MCF 10A (cell line): ENCODE measurements around the gene RETSAT. TPM values are rescaled to one million over a fixed set of nuclear protein-coding genes. Genes with fewer than 3 reads are reported as not detected.

Experiments used
- BruUV-seq: library from RNA; stranded (reverse); fragments of 400-500 nt; replicated peaks from 2 replicates; lab custom pipeline; 2021; lab: Mats Ljungman, UMichigan
- CTCF ChIA-PET: fragments of 300-600 bp; sonication (Branson Sonifier 250); formaldehyde crosslinking; extraction: SDS; loops from one replicate; lab custom pipeline; 2021; ENCODE audit warnings: antibody characterized with exemption, inconsistent platforms; lab: Yijun Ruan, JAX
- POLR2A ChIA-PET: fragments of 300-600, 350-650 bp; sonication (Branson Sonifier 250); formaldehyde crosslinking; extraction: SDS; loops from one replicate; lab custom pipeline; 2020; ENCODE audit warnings: antibody characterized with exemption, inconsistent platforms; lab: Yijun Ruan, JAX
- DNase-seq: peaks from one replicate; pipeline ENCODE4 v3.0.0-alpha.2; 2018; ENCODE audit not compliant: unreplicated experiment
- H3K27ac Mint-ChIP-seq: one replicate; pipeline ENCODE4 v1.8.0; 2022; ENCODE audit warnings: mild to moderate bottlenecking, low read depth, mixed read lengths; ENCODE audit not compliant: unreplicated experiment
- H3K27me3 Mint-ChIP-seq: one replicate; pipeline ENCODE4 v1.8.0; 2022; ENCODE audit warnings: mixed read lengths; ENCODE audit not compliant: insufficient read depth, unreplicated experiment
- H3K36me3 Mint-ChIP-seq: one replicate; pipeline ENCODE4 v1.8.0; 2022; ENCODE audit warnings: mild to moderate bottlenecking, moderate library complexity, mixed read lengths; ENCODE audit not compliant: insufficient read depth, unreplicated experiment
- H3K4me1 Mint-ChIP-seq: one replicate; pipeline ENCODE4 v1.8.0; 2022; ENCODE audit warnings: mixed read lengths; ENCODE audit not compliant: insufficient read depth, unreplicated experiment
- H3K4me3 Mint-ChIP-seq: one replicate; pipeline ENCODE4 v1.8.0; 2022; ENCODE audit warnings: mild to moderate bottlenecking, moderate library complexity, mixed read lengths; ENCODE audit not compliant: unreplicated experiment
- H3K9me3 Mint-ChIP-seq: one replicate; pipeline ENCODE4 v1.8.0; 2022; ENCODE audit warnings: mixed read lengths; ENCODE audit not compliant: unreplicated experiment
- intact Hi-C: fragments of 100-400 bp; cut with micrococcal nuclease; formaldehyde crosslinking; loops from 2 replicates; pipeline ENCODE4 v1.14.1; 2022
- total RNA-seq: library from RNA; stranded (reverse); gene quantifications from 2 replicates; pipeline ENCODE4 v1.2.3, GENCODE V29; 2022
- TF ChIP-seq, protein P1 (sequence below): fragments of 200-600 bp; IDR thresholded peaks from one replicate; pipeline ENCODE4 v1.8.0; 2022; ENCODE audit warnings: antibody characterized with exemption, mild to moderate bottlenecking; ENCODE audit not compliant: unreplicated experiment

RETSAT gene
- total RNA-seq, 1 experiment from 2014 or later, result 60.4 TPM

DNA sequence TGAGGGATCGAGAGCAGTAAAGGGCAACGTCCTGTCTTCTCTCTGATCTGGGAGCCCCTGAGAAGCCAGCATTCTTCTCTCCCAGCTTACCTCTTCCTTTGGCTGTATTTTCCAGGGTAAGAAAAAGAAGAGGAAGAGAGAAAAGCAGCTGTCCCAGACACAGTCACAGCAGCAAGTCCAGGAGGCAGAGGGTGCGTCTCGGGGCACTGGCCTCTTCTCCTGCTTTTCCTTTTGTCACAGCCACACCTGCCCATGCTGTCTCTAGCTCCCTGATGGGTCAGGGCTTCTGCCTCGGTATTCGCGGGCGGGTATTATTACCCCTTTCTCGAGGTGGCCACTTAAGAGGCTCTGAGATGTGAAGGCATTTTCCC, 46.8 kb downstream of the RETSAT start:
- no peak for DNase-seq
- CTCF ChIA-PET, result interaction anchor here (1.0 to 5.0 kb wide), 2 partner anchors 9 to 242 kb away, joined by 3 to 31 read pairs; no protein-coding TSS in a partner anchor
- no TSS peak for BruUV-seq
- Mint-ChIP-seq H3K27me3 (no peaks in the 10 kb centered on the region), H3K9me3 (no peaks in the 10 kb centered on the region), H3K27ac (no peak overlapping the region), H3K4me1 (no peaks in the 10 kb centered on the region), H3K36me3 (peaks cover 4% of the 10 kb centered on the region), H3K4me3 (no peak overlapping the region)
- intact Hi-C loops, result no loop called here
- TF ChIP-seq, protein P1, sequence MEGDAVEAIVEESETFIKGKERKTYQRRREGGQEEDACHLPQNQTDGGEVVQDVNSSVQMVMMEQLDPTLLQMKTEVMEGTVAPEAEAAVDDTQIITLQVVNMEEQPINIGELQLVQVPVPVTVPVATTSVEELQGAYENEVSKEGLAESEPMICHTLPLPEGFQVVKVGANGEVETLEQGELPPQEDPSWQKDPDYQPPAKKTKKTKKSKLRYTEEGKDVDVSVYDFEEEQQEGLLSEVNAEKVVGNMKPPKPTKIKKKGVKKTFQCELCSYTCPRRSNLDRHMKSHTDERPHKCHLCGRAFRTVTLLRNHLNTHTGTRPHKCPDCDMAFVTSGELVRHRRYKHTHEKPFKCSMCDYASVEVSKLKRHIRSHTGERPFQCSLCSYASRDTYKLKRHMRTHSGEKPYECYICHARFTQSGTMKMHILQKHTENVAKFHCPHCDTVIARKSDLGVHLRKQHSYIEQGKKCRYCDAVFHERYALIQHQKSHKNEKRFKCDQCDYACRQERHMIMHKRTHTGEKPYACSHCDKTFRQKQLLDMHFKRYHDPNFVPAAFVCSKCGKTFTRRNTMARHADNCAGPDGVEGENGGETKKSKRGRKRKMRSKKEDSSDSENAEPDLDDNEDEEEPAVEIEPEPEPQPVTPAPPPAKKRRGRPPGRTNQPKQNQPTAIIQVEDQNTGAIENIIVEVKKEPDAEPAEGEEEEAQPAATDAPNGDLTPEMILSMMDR, result no peak
- POLR2A ChIA-PET, result no interaction called here

DNA sequence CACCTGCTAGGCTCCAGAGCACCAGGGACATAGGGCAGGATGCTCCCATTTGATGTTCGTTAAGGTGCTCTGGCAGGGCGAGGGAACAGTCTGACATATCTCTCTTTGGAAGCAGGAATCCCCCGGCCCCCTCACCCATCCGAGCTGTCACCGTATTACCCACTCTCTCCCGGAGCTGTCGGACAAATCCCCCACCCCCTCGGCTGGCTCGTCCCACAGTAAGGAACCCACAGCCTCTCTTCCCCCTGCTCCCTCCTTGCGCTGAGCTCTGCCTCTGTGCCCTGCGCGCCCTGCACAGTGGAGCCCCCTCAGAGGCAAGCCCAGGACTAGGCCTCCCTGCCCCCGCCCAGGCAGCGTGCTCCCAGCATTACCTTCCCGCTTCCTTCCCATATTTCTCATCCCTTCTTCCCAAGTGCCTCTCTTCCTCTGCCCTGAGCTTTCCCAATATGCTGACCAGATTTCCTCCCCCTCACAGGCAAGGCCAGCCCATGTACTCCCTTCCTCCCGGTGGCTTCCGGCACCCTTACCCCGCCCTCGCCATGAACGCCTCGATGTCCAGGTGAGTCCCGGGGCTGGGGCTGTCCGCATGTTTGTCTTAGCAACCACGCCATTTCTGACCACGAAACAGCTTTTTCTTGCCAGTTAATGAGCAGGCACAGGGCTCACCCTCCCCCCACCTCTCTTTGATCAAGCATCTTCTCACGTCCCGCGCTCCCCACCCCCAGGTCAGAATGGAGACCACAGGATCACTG, 50.4 kb downstream of the RETSAT start:
- CTCF ChIA-PET, result interaction anchor here (0.6 to 11.0 kb wide), 5 partner anchors 9 to 237 kb away, joined by 3 to 219 read pairs (median 4); no protein-coding TSS in a partner anchor
- intact Hi-C loops, result no loop called here
- H3K27ac Mint-ChIP-seq, result no peak overlapping the region
- DNase-seq, result no peak
- no peaks in the 10 kb centered on the region for H3K4me1 Mint-ChIP-seq
- H3K36me3 Mint-ChIP-seq, result peaks cover 4% of the 10 kb centered on the region
- POLR2A ChIA-PET, result interaction anchor here (0.7 kb wide), 1 partner anchor 39 kb away, joined by 3 read pairs; no protein-coding TSS in a partner anchor
- H3K9me3 Mint-ChIP-seq, result no peaks in the 10 kb centered on the region
- no TSS peak for BruUV-seq
- no peak overlapping the region for H3K4me3 Mint-ChIP-seq
- TF ChIP-seq, protein P1, result no peak
- H3K27me3 Mint-ChIP-seq, result no peaks in the 10 kb centered on the region

DNA sequence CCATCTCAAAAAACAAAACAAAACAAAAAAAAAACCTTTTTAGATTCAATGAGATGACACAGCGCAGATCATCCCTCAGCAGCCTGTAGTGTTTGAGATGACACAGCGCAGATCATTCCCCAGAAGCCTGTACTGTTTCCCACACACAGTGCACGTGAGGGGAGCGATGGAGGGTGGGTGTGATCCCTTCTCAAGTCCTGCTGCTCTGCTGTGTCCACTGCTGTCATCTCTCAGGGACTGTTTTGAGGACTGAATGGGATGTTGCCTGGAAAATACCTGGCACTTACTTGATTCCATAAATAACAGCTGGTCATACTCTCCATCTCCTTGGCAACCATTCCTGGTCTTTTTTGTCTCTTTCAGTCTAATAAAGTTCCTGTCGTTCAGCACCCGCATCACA, 52.2 kb downstream of the RETSAT start:
- Mint-ChIP-seq H3K27me3 (no peaks in the 10 kb centered on the region), H3K27ac (no peak overlapping the region), H3K36me3 (peaks cover 4% of the 10 kb centered on the region), H3K4me3 (no peak overlapping the region), H3K9me3 (no peaks in the 10 kb centered on the region), H3K4me1 (no peaks in the 10 kb centered on the region)
- TF ChIP-seq, protein P1, result no peak
- no peak for DNase-seq
- intact Hi-C loops, result no loop called here
- CTCF ChIA-PET, result interaction anchor here (0.6 to 11.0 kb wide), 5 partner anchors 13 to 1272 kb away, joined by 3 to 219 read pairs (median 6); no protein-coding TSS in a partner anchor
- no TSS peak for BruUV-seq
- POLR2A ChIA-PET, result interaction anchor here (0.6 to 2.5 kb wide), 2 partner anchors 14 to 182 kb away, joined by 3 to 12 read pairs; no protein-coding TSS in a partner anchor

Other genes with a start within 250 kb of the RETSAT start
- gene TCF7L1, start 221.1 kb downstream of the RETSAT start, total RNA-seq, result 0.81 and 1.1 TPM in 2 replicates
- 62.9 and 65.5 TPM in 2 replicates for gene TGOLN2, start 26.5 kb downstream of the RETSAT start, total RNA-seq
- 16.2 and 16.7 TPM in 2 replicates for gene ELMOD3, start 241 bp upstream of the RETSAT start, total RNA-seq
- gene CAPG, start 55.8 kb upstream of the RETSAT start, total RNA-seq, result 173 and 188 TPM in 2 replicates
- 0.84 and 2.2 TPM in 2 replicates for gene SH2D6, start 64.2 kb upstream of the RETSAT start, total RNA-seq
- gene MAT2A, start 184.6 kb upstream of the RETSAT start, total RNA-seq, result 348 and 366 TPM in 2 replicates
- 49.1 and 52.2 TPM in 2 replicates for gene GGCX, start 207.0 kb upstream of the RETSAT start, total RNA-seq
- gene VAMP8, start 223.1 kb upstream of the RETSAT start, total RNA-seq, result 49.9 and 56.0 TPM in 2 replicates
- gene VAMP5, start 229.9 kb upstream of the RETSAT start, total RNA-seq, result 1.6 and 3.0 TPM in 2 replicates
- gene RNF181, start 241.2 kb upstream of the RETSAT start, total RNA-seq, result 125 and 215 TPM in 2 replicates
- gene TMEM150A, start 248.2 kb upstream of the RETSAT start, total RNA-seq, result 12.5 and 14.5 TPM in 2 replicates